Stimulated activated CD4-positive, alpha-beta T cell treated with anti-CD3 and anti-CD28 coated beads, Interleukin-2, amount 100 ng/mL, for 4 hours (primary cell): ENCODE results near the gene TFF1.

Experiments used
- DNase-seq: peaks from one replicate; pipeline ENCODE4 v3.0.0-alpha.2; 2020; ENCODE audit warnings: low read depth

TFF1 gene

GRCh38 chr21:42382915-42383314 is 16.6 kb upstream of the TFF1 start:
- no peak for DNase-seq

- DNase-seq = no peak
Observed at GRCh38 chr21:42381347-42381984, 15.1 kb upstream of the TFF1 start.

GRCh38 chr21:42379426-42380215 is 13.3 kb upstream of the TFF1 start:
- no peak for DNase-seq

- DNase-seq = no peak
Observed at GRCh38 chr21:42378418-42378817, 12.1 kb upstream of the TFF1 start.

GRCh38 chr21:42377951-42378340 is 11.6 kb upstream of the TFF1 start:
- no peak for DNase-seq

GRCh38 chr21:42377211-42377950 is 11.0 kb upstream of the TFF1 start:
- no peak for DNase-seq

- DNase-seq = no peak
Observed at GRCh38 chr21:42376338-42376982, 10.1 kb upstream of the TFF1 start.

- no peak for DNase-seq
Observed at GRCh38 chr21:42375966-42376337, 9.6 kb upstream of the TFF1 start.

- no peak for DNase-seq
Observed at GRCh38 chr21:42375506-42375905, 9.2 kb upstream of the TFF1 start.

GRCh38 chr21:42374864-42375499 is 8.6 kb upstream of the TFF1 start:
- no peak for DNase-seq

- DNase-seq = no peak
Observed at GRCh38 chr21:42374457-42374856, 8.1 kb upstream of the TFF1 start.

- no peak for DNase-seq
Observed at GRCh38 chr21:42373908-42374455, 7.6 kb upstream of the TFF1 start.

- DNase-seq = no peak
Observed at GRCh38 chr21:42373196-42373907, 7.0 kb upstream of the TFF1 start.

- DNase-seq = no peak
Observed at GRCh38 chr21:42370894-42371654, 4.7 kb upstream of the TFF1 start.

- no peak for DNase-seq
Observed at GRCh38 chr21:42369821-42370220, 3.5 kb upstream of the TFF1 start.

- no peak for DNase-seq
Observed at GRCh38 chr21:42367367-42368165, 1.2 kb upstream of the TFF1 start.

- DNase-seq = no peak
Observed at GRCh38 chr21:42365770-42366169, 565 bp downstream of the TFF1 start.

- DNase-seq = no peak
Observed at GRCh38 chr21:42364304-42364865, 1.9 kb downstream of the TFF1 start.

- no peak for DNase-seq
Observed at GRCh38 chr21:42363312-42363711, 3.0 kb downstream of the TFF1 start.
